ENCODE measurements around the gene ACMSD.
"Not testable (repeated sequence)": the region's sequence is repeated elsewhere in the genome, so short reads cannot be mapped to it uniquely, and the experiment has no call there.

ACMSD gene

GRCh38 chr2:134855709-134856108 lies 17.3 kb downstream of the ACMSD start:
- no peak for DNase-seq

- no peak for DNase-seq
Observed at GRCh38 chr2:134858245-134858644, 19.8 kb downstream of the ACMSD start.

- DNase-seq, result no peak
Observed at GRCh38 chr2:134861173-134861572, 22.8 kb downstream of the ACMSD start.

GRCh38 chr2:134862069-134862468 lies 23.7 kb downstream of the ACMSD start:
- no peak for DNase-seq

- no peak for DNase-seq
Observed at GRCh38 chr2:134862674-134863073, 24.3 kb downstream of the ACMSD start.

- no peak for DNase-seq
Observed at GRCh38 chr2:134863446-134863845, 25.0 kb downstream of the ACMSD start.

GRCh38 chr2:134865067-134865787 lies 26.8 kb downstream of the ACMSD start:
- DNase-seq, result no peak

GRCh38 chr2:134866498-134867099 lies 28.2 kb downstream of the ACMSD start:
- no peak for DNase-seq

GRCh38 chr2:134869946-134870736 lies 31.7 kb downstream of the ACMSD start:
- no peak for DNase-seq

GRCh38 chr2:134873152-134873551 lies 34.7 kb downstream of the ACMSD start:
- no peak for DNase-seq

GRCh38 chr2:134875309-134875708 lies 36.9 kb downstream of the ACMSD start:
- no peak for DNase-seq

GRCh38 chr2:134882773-134883172 lies 44.4 kb downstream of the ACMSD start:
- no peak for DNase-seq

- no peak for DNase-seq
Observed at GRCh38 chr2:134883552-134884293, 45.3 kb downstream of the ACMSD start.

- no peak for DNase-seq
Observed at GRCh38 chr2:134884435-134884834, 46.0 kb downstream of the ACMSD start.

- DNase-seq, result no peak
Observed at GRCh38 chr2:134892282-134893035, 54.0 kb downstream of the ACMSD start.

- no peak for DNase-seq
Observed at GRCh38 chr2:134897932-134898331, 59.5 kb downstream of the ACMSD start.

- no peak for DNase-seq
Observed at GRCh38 chr2:134899204-134899603, 60.8 kb downstream of the ACMSD start.

GRCh38 chr2:134900151-134900550 lies 61.7 kb downstream of the ACMSD start:
- no peak for DNase-seq

GRCh38 chr2:134903701-134904100 lies 65.3 kb downstream of the ACMSD start:
- DNase-seq, result not testable (repeated sequence)

- no peak for DNase-seq
Observed at GRCh38 chr2:134905168-134905567, 66.8 kb downstream of the ACMSD start.

- no peak for DNase-seq
Observed at GRCh38 chr2:134906726-134907125, 68.3 kb downstream of the ACMSD start.

GRCh38 chr2:134907441-134908116 lies 69.2 kb downstream of the ACMSD start:
- DNase-seq, result not testable (repeated sequence)

All from activated effector memory CD4-positive, alpha-beta T cell treated with Interleukin-2 at 50 U/mL for 16 hours (primary cell).